ENCODE results near the gene CRTC1.

Gene CRTC1, protein sequence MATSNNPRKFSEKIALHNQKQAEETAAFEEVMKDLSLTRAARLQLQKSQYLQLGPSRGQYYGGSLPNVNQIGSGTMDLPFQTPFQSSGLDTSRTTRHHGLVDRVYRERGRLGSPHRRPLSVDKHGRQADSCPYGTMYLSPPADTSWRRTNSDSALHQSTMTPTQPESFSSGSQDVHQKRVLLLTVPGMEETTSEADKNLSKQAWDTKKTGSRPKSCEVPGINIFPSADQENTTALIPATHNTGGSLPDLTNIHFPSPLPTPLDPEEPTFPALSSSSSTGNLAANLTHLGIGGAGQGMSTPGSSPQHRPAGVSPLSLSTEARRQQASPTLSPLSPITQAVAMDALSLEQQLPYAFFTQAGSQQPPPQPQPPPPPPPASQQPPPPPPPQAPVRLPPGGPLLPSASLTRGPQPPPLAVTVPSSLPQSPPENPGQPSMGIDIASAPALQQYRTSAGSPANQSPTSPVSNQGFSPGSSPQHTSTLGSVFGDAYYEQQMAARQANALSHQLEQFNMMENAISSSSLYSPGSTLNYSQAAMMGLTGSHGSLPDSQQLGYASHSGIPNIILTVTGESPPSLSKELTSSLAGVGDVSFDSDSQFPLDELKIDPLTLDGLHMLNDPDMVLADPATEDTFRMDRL

GRCh38 chr19:18683109-18683957 lies at the start of gene CRTC1:
Gene CRTC1, plus strand, starts transcription at chr19:18683680. Its CDS starts 23 bp downstream, at chr19:18683703.
- DNase-seq = peak; percentile 80

- DNase-seq = peak; percentile 31
These were observed 48.7 kb upstream of the CRTC1 start for GRCh38 chr19:18634612-18635297.

GRCh38 chr19:18635831-18636182 lies 47.7 kb upstream of the CRTC1 start:
- no peak for DNase-seq

DNA sequence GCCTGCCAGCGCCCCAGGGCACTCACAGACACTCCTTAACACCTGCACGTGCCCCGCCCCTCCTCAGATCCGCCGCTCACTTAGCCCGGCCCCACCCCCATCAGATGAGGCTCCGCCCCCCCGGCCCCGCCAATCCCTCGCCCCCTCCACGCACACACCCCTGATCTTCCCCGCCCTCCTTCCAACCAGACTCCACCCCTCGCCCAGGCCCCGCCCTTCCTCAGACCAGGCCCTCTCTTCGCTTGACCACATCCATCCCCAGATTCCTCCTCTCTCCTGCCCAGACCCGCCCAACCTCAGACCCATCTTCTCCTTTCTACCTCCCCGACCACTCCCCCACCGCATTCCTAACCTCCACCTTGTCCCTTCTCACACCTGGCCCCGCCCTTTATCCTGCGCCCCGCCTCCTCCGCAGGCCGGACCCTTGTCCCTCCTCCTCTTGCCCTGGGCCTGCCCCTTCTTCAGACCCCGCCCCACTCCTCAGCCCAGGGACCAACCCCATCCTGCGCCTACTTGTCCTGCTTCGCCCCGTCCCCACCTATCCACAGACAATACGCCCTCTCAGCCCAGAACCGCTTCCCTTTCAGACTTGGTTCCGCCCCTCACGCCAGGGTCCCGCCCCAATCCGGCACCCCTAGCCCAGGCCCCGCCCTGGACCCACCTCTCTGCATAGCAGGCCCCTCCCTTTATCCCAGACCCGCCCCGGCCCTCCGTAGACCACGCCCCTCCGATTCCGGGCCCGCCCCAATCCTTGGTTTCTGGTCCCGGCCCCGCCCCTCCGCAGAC lies 47.1 kb upstream of the CRTC1 start:
- peak; percentile 25 for DNase-seq

- DNase-seq = no peak
These were observed 46.4 kb upstream of the CRTC1 start, which contains the start of gene KLHL26 for GRCh38 chr19:18636969-18637629. Gene KLHL26, plus strand, starts transcription at chr19:18637028. Its CDS starts 27 bp downstream, at chr19:18637055.

DNA sequence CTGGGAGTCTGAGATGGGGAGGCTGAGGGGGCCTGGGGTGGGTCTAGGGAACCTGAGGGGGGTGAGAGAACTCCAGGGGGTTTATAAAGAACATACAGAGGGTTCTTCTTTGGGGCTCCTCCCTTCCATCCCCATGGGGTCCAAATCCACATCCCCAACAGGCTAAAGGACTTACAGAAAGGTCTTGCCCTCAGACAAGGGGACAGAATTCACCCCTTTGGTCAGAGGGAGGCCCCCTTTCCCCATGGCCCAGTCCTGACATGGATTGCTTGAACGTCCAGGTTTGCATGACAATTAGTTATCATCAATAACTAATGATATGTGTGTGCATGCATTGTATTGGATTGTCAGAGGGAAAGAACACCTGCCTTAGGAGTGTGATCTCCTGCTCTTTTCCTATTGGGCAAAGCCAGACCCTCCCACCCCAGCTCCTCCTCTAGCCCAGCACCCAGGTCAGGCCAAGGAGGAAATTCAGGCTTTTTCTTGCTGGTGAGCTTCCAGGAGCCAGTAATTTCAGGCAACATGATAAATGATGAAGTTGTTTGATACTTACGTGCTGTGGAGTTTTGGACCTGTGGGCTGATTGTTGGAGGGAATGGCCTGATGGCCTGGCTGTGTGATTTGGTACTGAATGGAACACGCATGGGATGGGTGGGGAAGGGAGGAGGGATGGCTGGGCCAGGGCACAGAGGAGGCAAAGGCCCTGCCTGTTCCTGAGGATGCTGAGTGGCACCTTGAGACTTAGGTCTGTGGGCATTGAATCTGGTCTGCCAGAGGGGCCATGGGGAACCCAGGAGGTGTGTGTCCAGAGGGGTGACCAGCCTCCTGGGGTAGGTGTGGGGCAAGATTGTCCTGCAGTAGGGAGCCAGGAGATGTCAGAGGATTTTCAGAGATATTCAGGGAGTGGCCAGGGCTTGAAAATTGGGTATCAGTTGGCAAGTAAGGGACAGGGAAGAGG lies 45.5 kb upstream of the CRTC1 start:
- DNase-seq = peak; percentile 55

DNA sequence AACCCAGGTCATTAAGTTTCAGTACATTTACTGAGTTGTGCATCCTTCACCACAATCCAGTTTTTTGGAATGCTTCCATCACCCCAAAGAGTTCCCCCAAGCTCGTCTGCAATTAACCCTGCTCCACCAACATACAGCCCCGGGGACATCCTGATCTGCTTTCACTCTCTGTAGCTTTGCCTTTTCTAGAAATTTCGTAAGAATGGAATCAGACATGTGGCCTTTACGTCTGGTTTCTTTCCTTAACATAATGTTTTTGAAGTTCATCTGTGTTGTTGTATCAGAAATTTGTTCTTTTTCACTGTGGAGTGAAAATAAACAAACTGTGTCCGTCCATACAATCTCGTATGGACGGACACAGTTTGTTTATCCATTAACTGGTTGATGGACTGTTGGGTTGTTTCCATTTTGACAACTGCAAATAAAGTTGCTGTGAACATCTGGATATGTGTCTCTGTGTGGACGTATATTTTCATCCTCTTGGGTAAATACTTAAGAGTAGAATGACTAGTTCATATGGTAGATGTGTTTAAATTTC lies 43.7 kb upstream of the CRTC1 start:
- DNase-seq = no peak

DNA sequence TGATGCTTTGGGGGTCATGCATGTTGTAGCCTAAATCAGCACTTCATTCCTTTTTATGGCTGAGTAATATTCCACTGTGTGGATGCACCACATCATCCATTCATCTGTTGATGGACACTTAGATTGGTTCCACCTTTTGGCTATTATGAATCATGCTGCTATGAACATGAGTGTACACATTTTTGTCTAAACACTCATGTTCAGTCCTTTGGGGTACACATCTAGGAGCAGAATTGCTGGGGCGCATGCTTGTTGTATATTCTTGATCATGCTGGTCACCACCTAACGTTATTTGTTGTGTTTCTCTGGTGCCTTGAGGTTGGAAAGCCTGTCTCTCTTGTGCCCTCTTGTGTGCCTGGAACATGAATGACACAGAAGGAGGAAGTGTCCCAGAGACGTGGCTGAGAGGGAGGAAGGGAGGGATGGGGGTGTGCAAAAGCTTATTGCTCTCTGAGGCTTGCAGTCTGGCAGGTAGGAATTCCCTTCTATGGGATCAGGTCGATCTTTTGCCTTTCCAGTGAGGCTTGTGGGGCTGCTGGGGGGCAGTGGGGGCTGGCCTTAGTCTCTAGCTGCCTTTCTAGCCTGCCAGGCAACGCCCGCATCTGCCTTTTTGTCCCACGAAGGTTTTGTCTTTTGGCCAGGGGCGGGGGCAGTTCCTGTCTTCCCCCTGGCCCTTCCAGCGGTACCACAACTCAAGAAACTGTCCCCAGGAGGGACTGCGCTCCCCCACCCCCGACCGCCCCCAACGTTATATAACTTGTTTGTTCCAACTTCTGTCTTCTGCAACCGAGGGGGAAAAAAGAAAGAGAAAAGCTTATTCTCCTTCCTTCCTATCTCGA lies 39.1 kb upstream of the CRTC1 start:
- DNase-seq = no peak

DNA sequence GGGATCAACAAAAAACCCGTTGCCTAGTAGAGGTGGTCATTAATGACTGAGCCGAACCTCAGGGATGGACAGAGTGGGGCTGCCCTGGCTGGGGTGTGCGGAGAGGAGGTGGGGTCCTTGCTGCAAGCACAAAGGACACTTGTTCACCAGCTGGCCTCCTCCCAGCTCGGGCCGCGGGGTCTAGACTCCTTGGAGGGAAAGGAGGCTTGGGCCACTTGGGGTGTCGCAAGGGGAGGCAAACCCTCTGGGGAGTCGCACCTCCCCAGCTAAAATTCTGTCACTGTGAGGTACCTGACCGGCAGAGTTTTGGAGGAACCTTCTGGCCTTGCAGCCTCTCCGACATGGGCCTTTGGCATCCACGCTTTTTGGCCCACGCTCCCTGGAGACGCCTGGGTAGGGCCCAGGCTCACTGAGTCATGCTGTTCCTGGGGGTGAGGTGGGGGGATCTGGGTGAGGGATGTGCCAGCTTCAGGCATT lies 38.4 kb upstream of the CRTC1 start:
- no peak for DNase-seq

GRCh38 chr19:18646535-18647370 lies 36.7 kb upstream of the CRTC1 start:
- no peak for DNase-seq

GRCh38 chr19:18647371-18647767 lies 36.1 kb upstream of the CRTC1 start:
- DNase-seq = no peak

DNA sequence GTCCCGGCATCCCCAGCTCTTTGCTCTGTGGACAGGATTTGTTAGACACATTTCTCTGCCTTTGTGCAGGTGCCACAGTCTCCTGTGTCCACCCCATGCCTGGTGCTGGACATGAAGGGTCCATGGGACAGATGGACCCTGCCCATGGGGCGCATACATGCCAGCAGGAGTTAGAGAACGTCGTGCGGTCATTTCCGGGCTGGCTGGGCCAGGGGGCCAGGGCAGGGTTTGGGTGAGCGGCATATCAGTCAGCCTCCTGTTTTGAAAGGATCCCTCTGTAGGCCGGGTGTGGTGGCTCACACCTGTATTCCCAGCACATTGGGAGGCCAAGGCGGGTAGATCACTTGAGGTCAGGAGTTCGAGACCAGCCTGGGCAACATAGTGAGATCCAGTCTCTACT lies 35.7 kb upstream of the CRTC1 start:
- no peak for DNase-seq

- DNase-seq = no peak
These were observed 34.5 kb upstream of the CRTC1 start for GRCh38 chr19:18648973-18649315.

- peak; percentile 79 for DNase-seq
These were observed 34.0 kb upstream of the CRTC1 start for GRCh38 chr19:18649371-18650020.

DNA sequence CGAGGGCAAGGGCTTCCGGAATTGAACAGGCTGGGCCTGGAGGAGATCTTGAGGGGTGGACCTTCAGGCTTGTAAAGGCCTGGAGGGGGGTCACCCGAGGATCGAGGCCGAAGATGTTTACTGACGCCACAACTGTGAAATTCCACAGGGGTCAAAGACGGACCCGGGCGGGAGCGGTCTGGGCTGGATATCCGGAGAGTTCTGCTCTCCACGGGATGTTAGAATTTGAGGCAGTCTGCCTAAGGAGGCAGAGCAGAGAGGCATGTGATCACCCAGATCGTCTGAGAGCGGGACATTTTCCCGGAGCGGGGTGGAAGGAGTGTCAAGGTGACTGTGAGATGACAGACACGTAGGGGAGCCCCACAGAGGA lies 33.5 kb upstream of the CRTC1 start:
- DNase-seq = no peak

GRCh38 chr19:18650468-18651041 lies 32.9 kb upstream of the CRTC1 start:
- DNase-seq = no peak

DNA sequence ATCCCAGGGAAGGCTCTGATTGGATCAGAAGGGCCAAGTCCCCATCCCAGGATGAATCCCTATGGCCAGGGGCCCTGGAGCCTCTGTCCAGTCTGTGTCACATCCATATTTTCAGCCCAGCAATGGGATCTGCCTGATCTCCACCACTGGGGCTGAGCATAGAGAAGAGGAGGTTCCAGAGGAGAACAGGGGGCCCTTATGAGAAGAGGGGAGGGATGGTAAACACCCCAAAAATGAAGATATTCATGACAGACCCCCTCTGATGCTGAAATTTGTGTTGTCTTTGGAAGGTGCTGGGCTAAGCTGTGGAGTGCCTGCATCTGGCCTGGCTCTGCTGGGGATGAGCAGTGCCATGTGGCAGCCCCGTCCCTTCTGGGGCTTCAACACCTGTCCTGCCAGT lies 32.2 kb upstream of the CRTC1 start:
- DNase-seq = no peak

Measured in NCI-H510A treated with DMSO at 0.1 percent for 48 hours (cell line).